Measurements from ENCODE around the gene PLEKHA7. TPM values are rescaled to one million over a fixed set of nuclear protein-coding genes. Genes with fewer than 3 reads are reported as not detected.

PLEKHA7 gene
- total RNA-seq, 2 donors from 2014 or later = 17.5 to 21.9 TPM

GRCh38 chr11:16854979-16855378 is 159.2 kb downstream of the PLEKHA7 start:
- Histone ChIP-seq H3K4me1 (ENCODE audit: control insufficient read depth, insufficient read depth, low read length) (peaks cover 45% of the 10 kb centered on the region), H3K9ac (ENCODE audit: extremely low read depth, low read length, poor library complexity, severe bottlenecking) (no peak overlapping the region), H3K27me3 (ENCODE audit: control insufficient read depth, insufficient read depth, low read length, poor library complexity, severe bottlenecking) (no peaks in the 10 kb centered on the region), H3K9me3 (ENCODE audit: control insufficient read depth, low read length) (no peaks in the 10 kb centered on the region), H3K36me3 (ENCODE audit: control insufficient read depth, insufficient read depth, low read length) (peaks cover 33% of the 10 kb centered on the region), H3K27ac (ENCODE audit: low read depth, low read length) (no peak overlapping the region), H3K4me3 (ENCODE audit: low read length) (no peak overlapping the region)
- peaks cover 6% of the 10 kb centered on the region for H3K36me3 Mint-ChIP-seq (ENCODE audit: low read depth)
- no peak for TF ChIP-seq CTCF (conservative IDR thresholded peaks at IDR 0.05)
- H3K27ac Mint-ChIP-seq = no peak overlapping the region
- H3K9me3 Mint-ChIP-seq = no peaks in the 10 kb centered on the region
- H3K27me3 Mint-ChIP-seq (ENCODE audit: insufficient read depth) = no peaks in the 10 kb centered on the region
- H3K4me1 Mint-ChIP-seq = peaks cover 38% of the 10 kb centered on the region
- no peak overlapping the region for H3K4me3 Mint-ChIP-seq
- 97 to 100% methylated on average over 4 of the region's 4 CpGs for WGBS, 2 experiments (ENCODE audit: insufficient coverage in 1 of 2, insufficient read length in 1 of 2)
- DNase-seq = no peak

- H3K36me3 ChIP-seq (ENCODE audit: control insufficient read depth, insufficient read depth, low read length) = peaks cover 41% of the 10 kb centered on the region
- DNase-seq = no peak
- no peak overlapping the region for H3K27ac ChIP-seq (ENCODE audit: low read depth, low read length)
- H3K9me3 ChIP-seq (ENCODE audit: control insufficient read depth, low read length) = no peaks in the 10 kb centered on the region
- Mint-ChIP-seq H3K36me3 (ENCODE audit: low read depth) (peaks cover 9% of the 10 kb centered on the region), H3K27ac (peak overlapping the region; percentile 0), H3K4me1 (peaks cover 29% of the 10 kb centered on the region), H3K27me3 (ENCODE audit: insufficient read depth) (no peaks in the 10 kb centered on the region), H3K9me3 (no peaks in the 10 kb centered on the region), H3K4me3 (no peak overlapping the region)
- peak overlapping the region; percentile 15 for H3K4me3 ChIP-seq (ENCODE audit: low read length)
- peaks cover 40% of the 10 kb centered on the region for H3K4me1 ChIP-seq (ENCODE audit: control insufficient read depth, insufficient read depth, low read length)
- H3K9ac ChIP-seq (ENCODE audit: extremely low read depth, low read length, poor library complexity, severe bottlenecking) = peak overlapping the region; percentile 7
- 20 to 65% methylated on average over 2 of the region's 2 CpGs for WGBS, 2 experiments (ENCODE audit: insufficient coverage in 1 of 2, insufficient read length in 1 of 2)
- no peak for TF ChIP-seq CTCF (conservative IDR thresholded peaks at IDR 0.05)
- H3K27me3 ChIP-seq (ENCODE audit: control insufficient read depth, insufficient read depth, low read length, poor library complexity, severe bottlenecking) = no peaks in the 10 kb centered on the region
Measured at GRCh38 chr11:16853859-16854258, 160.4 kb downstream of the PLEKHA7 start.

GRCh38 chr11:16853266-16853665 is 160.9 kb downstream of the PLEKHA7 start:
- Histone ChIP-seq H3K9me3 (ENCODE audit: control insufficient read depth, low read length) (no peaks in the 10 kb centered on the region), H3K27ac (ENCODE audit: low read depth, low read length) (no peak overlapping the region), H3K4me1 (ENCODE audit: control insufficient read depth, insufficient read depth, low read length) (peaks cover 40% of the 10 kb centered on the region), H3K36me3 (ENCODE audit: control insufficient read depth, insufficient read depth, low read length) (peaks cover 46% of the 10 kb centered on the region), H3K9ac (ENCODE audit: extremely low read depth, low read length, poor library complexity, severe bottlenecking) (peak overlapping the region; percentile 7), H3K4me3 (ENCODE audit: low read length) (peak overlapping the region; percentile 15), H3K27me3 (ENCODE audit: control insufficient read depth, insufficient read depth, low read length, poor library complexity, severe bottlenecking) (no peaks in the 10 kb centered on the region)
- no peak for DNase-seq
- H3K27ac Mint-ChIP-seq = peak overlapping the region; percentile 0
- 88 to 94% methylated on average over 1 of the region's 1 CpG for WGBS, 2 experiments (ENCODE audit: insufficient coverage in 1 of 2, insufficient read length in 1 of 2)
- no peak overlapping the region for H3K4me3 Mint-ChIP-seq
- peaks cover 26% of the 10 kb centered on the region for H3K4me1 Mint-ChIP-seq
- H3K9me3 Mint-ChIP-seq = no peaks in the 10 kb centered on the region
- TF ChIP-seq CTCF (conservative IDR thresholded peaks at IDR 0.05) = no peak
- H3K27me3 Mint-ChIP-seq (ENCODE audit: insufficient read depth) = no peaks in the 10 kb centered on the region
- peaks cover 9% of the 10 kb centered on the region for H3K36me3 Mint-ChIP-seq (ENCODE audit: low read depth)
